GM06990 (cell line): ENCODE results near the gene NPAS3.

Experiments used
- DNase-seq: peaks from one replicate; pipeline ENCODE4 v3.0.0-alpha.2; 2011; ENCODE audit not compliant: insufficient read length; ENCODE audit errors: extremely low read depth
- H3K27me3 ChIP-seq: replicated peaks from 2 replicates; pipeline ENCODE4 v1.6.0; 2011; ENCODE audit warnings: low read length; ENCODE audit not compliant: control insufficient read depth, insufficient read depth
- H3K36me3 ChIP-seq: 2 replicates; pipeline ENCODE4 v1.5.1; 2011; ENCODE audit warnings: low read length; ENCODE audit not compliant: control insufficient read depth, insufficient read depth
- H3K4me3 ChIP-seq: replicated peaks from 2 replicates; pipeline ENCODE4 v1.5.1; 2011; ENCODE audit warnings: low read depth, mild to moderate bottlenecking, control low read depth, low read length
- CTCF ChIP-seq: IDR thresholded peaks from 2 replicates; pipeline ENCODE4 v1.5.1; 2011; ENCODE audit warnings: low read length, control low read depth, mild to moderate bottlenecking, inconsistent platforms; ENCODE audit not compliant: insufficient read depth, poor library complexity, severe bottlenecking

The NPAS3 gene

DNA sequence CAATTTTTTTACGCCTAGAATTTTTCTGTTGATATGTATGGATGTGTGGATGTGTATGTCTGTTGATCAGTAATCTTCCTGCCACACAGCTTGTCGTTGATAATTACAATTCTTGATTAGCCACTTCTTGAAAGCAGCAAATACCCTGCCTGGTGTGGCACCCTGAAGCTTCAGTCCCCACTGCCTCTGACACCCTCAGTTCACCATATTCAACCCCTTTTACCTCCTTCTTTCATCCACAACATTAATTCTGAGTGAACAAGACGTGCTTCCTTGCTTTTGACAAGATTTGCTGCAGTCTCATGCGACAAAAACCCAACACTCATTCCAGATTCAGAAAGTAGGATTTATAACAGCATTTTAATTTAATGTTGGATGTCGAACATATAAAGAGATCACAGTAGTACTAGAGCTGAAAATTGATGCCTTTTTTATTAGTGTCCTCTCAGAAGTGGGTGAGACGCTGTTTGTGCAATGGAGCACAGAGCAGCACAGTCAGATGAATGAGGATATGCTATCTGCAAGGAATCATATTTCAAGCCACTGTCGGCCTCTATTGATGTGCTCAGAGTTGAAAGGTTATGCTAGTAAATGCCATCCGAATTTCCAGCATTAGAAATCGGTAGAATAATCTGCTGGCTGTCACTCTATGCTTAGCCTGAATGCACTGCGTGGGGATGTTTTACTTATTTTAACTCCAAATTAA is 628.5 kb downstream of the NPAS3 start:
- no peak for DNase-seq
- Histone ChIP-seq H3K27me3 (no peaks in the 10 kb centered on the region), H3K36me3 (no peaks in the 10 kb centered on the region), H3K4me3 (no peak overlapping the region)
- TF ChIP-seq CTCF = no peak

DNA sequence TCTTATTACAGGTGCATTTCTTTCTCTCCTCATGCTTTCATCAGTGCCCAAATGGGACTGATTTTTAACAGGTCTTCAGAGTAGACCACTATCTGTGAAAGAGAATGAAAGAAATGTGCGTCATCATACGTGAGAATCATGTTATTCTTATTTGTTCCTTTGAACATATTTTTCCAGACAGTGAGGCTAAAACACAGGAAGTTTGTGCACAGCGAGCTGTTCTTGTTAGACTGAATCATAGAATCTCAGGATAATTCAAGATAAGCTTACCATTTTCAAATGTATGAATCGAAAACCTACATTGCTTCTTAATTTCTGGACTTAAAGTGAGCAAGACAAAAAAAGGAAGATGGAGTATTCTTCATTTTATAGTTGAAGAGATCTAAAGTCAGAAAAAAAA is 629.1 kb downstream of the NPAS3 start:
- TF ChIP-seq CTCF = no peak
- no peak overlapping the region for H3K4me3 ChIP-seq
- H3K27me3 ChIP-seq = no peaks in the 10 kb centered on the region
- no peaks in the 10 kb centered on the region for H3K36me3 ChIP-seq
- DNase-seq = no peak

GRCh38 chr14:33568935-33569579 is 630.4 kb downstream of the NPAS3 start:
- Histone ChIP-seq H3K27me3 (no peaks in the 10 kb centered on the region; the same call in 1 of the 2 replicates), H3K4me3 (no peak overlapping the region), H3K36me3 (no peaks in the 10 kb centered on the region)
- no peak for DNase-seq
- no peak for TF ChIP-seq CTCF

GRCh38 chr14:33569821-33570687 is 631.4 kb downstream of the NPAS3 start:
- H3K4me3 ChIP-seq = no peak overlapping the region
- no peak for TF ChIP-seq CTCF
- no peak for DNase-seq
- no peaks in the 10 kb centered on the region; the same call in 1 of the 2 replicates for H3K27me3 ChIP-seq
- H3K36me3 ChIP-seq = no peaks in the 10 kb centered on the region

- TF ChIP-seq CTCF = no peak
Observed at GRCh38 chr14:33570694-33571310, 632.1 kb downstream of the NPAS3 start.

More at GRCh38 chr14:33570694-33571310, 632.1 kb downstream of the NPAS3 start:
- H3K27me3 ChIP-seq = no peaks in the 10 kb centered on the region; the same call in 1 of the 2 replicates
- no peaks in the 10 kb centered on the region for H3K36me3 ChIP-seq
- no peak for DNase-seq
- no peak overlapping the region for H3K4me3 ChIP-seq
